Measurements from ENCODE around the gene GGTLC2.
"Not testable (repeated sequence)": the region's sequence is repeated elsewhere in the genome, so short reads cannot be mapped to it uniquely, and the experiment has no call there.

GGTLC2 gene

DNA sequence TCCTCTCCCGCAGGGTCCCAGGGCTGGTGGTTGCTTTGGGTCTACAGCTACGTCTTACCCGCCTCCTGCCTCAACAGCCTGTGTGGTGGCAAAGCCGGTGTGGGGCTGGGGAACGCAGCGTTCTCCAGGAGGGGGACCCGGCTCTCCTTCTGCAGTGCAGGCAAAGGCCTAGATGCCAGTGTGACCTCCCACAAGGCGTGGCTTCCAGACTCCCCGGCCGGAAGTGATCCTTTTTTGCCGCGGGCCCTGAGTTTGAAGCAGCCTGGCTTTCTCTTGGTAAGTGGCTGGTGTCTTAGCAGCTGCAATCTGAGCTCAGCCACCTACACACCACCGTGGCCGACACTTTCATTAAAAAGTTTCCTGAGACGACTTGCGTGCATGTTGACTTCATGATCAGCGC is 6.1 kb upstream of the GGTLC2 start:
- DNase-seq (ENCODE audit: low read depth), result not testable (repeated sequence)

DNA sequence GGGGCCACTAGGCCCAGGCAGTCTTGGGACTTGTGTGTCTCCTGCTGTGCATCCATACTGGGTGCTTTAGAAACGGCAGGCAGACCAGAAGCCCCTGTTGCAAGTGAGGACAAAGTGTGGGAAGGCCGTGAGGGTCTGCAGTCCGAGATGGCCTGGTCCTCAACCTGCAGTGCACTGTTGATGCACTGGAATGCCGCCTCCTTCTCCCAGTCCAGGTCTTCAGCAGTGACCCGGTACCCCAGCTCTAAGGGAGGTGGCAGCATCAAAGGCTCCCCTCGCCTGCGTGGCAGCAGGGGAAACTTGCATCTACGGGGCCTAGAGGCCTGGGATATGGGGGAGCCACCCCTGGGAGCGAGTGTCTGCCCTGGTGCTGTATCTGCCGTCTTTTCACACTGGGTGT is 2.2 kb upstream of the GGTLC2 start:
- DNase-seq (ENCODE audit: low read depth), result not testable (repeated sequence)

DNA sequence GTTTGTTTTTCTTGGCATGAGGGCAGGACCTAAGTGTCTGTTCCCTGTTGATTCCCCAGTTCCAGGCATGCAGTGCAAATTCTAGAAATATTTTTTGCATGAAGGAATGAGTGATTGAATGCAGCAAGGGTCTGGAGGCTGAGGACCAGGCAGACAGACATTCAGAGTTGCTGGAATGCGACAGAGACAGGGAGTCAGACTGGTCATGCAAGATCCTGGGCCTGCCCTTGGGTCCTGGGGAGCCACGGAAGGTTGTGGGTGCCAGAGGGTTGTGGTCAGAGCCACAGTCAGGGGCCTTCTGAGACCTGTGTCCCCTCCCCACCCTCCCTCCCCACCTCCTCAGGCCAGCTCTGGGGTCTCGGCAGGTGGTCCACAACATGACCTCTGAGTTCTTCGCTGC is 1.6 kb downstream of the GGTLC2 start:
- not testable (repeated sequence) for DNase-seq (ENCODE audit: low read depth)

DNA sequence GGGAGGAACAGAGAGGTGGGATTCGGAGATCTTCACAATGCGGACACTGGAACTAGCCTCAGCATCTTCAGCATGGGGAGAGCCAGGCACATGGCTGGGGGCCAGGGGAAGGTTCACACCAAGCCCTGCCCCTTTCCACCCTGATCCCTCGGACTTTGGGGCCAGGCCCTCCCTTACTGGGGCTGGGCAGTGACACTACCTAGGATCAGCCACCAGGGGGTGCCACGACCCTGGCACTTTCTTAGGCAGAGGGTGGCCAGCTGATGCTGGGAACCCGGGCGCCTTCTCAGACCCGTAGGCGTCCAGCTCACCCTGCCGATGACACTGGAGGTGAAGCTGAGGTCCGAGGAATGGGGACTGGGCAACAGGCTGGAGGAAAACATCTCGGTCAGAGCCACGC is 3.5 kb downstream of the GGTLC2 start:
- DNase-seq (ENCODE audit: low read depth), result not testable (repeated sequence)

DNA sequence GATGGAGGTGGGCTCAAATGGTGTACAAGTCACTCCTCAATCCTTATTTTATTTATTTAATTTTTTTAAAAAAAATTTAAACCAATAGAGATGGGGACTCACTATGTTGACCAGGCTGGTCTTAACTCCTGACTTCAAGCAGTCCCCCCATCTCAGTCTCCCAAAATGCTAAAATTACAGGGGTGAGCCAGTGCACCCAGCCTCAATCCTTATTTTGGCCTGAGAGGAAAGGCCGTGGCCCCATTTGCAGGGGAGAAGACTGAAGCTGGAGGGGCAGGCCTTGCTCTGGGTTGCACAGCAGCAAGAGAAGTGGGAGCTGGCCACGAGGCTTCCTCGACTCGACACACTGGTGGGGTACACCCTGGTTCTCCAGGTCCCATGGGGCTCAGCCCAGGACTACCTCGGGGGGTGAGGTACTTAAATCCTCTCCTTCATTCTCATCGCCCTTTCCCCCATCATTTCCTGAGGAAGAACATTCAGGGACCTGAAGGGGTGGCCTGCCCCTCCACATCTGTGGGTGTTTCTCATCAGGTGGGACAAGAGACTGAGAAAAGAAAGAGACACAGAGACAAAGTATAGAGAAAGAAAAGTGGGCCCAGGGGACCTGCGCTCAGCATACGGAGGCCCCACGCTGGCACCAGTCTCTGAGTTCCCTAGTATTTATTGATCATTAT is 4.6 kb downstream of the GGTLC2 start:
- not testable (repeated sequence) for DNase-seq (ENCODE audit: low read depth)

DNA sequence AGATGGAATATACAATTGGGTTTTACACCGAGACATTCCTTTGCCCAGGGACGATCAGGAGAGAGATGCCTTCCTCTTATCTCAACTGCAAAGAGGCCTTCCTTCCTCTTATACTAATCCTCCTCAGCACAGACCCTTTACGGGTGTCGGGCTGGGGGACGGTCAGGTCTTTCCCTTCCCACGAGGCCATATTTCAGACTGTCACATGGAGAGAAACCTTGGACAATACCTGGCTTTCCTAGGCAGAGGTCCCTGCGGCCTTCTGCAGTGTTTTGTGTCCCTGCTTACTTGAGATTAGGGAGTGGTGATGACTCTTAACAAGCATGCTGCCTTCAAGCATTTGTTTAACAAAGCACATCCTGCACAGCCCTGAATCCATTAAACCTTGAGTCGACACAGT is 5.3 kb downstream of the GGTLC2 start:
- not testable (repeated sequence) for DNase-seq (ENCODE audit: low read depth)

DNA sequence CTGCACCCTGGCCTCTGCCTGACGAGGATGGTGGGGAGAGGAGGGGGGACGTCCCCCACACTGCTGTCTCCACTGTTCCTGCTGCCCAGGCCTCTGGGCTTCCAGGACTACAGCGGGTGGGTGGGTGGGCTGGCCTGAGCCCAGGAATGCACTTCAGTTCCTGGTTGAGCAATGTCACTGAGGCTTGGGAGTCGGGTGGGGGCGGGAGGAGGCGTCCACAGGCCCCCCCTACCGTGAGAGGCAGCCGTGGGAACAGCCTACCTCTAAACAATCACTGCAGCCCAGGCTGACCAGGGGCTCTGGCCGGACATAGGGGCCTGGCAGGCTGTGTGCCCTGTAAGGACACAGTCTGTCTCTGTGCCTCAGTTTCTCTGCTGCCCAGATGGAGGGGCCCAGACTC is 6.0 kb downstream of the GGTLC2 start:
- DNase-seq (ENCODE audit: low read depth), result not testable (repeated sequence)

DNA sequence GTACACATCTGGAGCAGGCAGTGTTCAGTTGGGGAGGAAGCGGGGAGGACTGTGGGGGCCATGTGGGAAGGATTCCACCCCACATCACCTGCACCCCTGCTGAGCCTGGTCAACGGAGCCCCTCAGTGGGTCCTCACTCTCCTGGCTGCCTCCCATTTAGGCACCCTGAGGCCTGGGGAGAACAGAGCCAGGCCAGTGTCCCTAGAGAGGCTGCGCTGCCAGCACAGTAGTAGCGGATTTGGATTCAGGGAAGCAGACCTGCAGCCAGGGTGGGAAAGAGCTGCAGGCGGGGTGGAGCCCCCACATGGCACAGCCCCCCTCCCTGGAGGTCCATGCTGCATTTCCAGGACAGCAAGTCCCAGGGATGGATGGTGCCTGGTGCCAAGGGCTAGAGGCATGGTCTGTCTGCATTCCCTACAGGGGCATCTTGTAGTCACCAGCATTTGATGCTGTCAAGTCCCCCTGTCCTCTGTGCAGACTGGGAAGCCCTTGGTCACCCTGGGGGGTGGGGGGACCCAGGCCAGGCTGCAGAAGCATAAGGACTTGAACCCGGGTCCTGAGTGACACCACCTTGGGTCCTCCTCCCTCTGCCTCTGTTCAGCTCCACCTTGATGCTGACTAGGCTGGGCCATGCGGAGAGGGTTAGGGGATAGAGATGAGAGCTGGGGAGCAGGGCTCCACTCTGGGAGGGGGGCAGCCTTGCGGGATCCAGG is 6.5 kb downstream of the GGTLC2 start:
- not testable (repeated sequence) for DNase-seq (ENCODE audit: low read depth)

DNA sequence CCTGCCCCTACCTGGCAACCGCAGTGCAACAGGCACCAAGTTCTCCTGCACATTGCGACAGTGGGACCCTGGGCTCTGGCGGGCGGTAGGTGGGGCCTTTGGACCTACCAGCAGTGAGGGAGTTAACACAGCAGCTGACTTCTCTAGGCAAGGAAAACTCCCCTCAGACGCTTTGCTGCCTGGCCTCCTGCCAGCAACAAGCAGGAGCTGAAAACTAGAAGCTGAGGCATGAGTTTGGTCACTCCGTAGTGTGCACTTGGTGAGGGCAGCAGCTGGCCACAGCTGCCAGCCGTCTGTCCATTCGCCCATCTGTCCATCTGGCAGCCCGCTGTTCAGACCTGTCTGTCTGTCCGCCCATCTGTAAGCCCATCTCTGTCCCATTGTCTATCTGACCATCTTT is 7.2 kb downstream of the GGTLC2 start:
- DNase-seq (ENCODE audit: low read depth), result not testable (repeated sequence)

DNA sequence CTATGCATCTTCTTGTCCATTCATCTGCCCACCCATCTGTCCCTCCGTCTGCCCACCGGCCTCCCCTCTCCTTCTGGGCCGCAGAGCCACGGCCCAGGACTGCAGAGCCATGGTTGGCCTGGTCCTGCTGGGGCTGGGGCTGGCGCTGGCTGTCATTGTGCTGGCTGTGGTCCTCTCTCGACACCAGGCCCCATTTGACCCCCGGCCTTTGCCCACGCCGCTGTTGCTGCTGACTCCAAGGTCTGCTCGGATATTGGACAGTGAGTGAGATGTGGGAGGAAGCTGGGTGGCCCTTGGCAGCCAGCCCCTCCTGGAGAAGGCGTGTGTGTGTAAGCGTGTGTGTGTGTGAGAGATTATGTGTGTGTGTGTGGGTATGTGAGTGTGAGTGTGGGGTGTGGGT is 7.7 kb downstream of the GGTLC2 start:
- DNase-seq (ENCODE audit: low read depth), result not testable (repeated sequence)

DNA sequence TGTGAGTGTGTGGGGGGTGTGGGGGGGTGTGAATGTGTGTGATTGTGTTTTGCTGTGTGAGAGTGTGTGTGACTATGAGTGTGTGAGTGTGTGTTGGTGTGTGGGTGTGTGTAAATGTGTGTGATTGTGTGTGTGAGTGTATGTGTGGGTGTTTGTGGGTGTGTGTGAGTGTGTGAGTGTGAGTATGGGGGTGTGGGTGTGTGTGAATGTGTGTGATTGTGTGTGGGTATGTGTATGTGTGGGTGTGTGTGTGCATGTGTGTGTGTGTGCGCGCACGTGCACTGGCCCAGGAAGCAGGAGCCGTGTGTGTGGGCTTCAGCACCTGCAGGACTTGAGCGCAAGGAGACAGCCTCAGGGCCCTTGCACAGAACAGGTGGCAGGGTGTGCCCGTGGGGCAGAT is 8.2 kb downstream of the GGTLC2 start:
- DNase-seq (ENCODE audit: low read depth), result not testable (repeated sequence)

DNA sequence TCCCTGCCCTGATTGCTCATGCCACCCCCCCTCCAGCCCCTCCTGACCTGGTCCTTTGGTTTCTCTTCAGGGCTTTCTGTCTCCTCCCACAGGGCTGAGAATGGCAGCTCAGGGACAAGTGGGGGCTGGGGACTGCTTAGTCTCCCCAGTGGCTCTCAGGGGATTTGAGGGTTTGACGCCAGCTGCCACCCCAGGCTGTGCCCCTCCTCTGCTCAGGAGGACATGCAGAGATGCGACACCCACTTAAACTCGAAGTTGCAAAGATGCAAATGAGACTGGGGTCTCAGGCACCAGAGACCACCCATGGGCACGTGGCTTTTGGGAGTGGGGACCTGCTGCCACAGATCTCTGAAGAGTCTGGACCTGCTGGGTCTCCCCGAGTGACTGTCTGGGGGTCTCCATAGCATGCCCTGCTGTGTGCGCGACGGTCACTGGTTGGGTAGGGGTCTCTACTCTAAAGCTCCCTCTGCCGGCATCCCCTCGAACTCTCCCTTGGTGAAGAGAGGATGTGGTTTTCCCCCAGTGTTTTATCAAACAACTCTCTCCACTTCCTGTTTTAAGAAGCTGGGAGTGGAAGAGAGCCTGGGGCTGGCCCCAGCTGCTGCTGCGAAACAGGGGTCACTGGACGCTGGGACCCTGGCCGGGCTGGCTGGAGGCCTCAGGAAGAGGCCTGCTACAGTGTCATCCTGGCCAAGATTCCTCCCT is 9.4 kb downstream of the GGTLC2 start:
- not testable (repeated sequence) for DNase-seq (ENCODE audit: low read depth)

DNA sequence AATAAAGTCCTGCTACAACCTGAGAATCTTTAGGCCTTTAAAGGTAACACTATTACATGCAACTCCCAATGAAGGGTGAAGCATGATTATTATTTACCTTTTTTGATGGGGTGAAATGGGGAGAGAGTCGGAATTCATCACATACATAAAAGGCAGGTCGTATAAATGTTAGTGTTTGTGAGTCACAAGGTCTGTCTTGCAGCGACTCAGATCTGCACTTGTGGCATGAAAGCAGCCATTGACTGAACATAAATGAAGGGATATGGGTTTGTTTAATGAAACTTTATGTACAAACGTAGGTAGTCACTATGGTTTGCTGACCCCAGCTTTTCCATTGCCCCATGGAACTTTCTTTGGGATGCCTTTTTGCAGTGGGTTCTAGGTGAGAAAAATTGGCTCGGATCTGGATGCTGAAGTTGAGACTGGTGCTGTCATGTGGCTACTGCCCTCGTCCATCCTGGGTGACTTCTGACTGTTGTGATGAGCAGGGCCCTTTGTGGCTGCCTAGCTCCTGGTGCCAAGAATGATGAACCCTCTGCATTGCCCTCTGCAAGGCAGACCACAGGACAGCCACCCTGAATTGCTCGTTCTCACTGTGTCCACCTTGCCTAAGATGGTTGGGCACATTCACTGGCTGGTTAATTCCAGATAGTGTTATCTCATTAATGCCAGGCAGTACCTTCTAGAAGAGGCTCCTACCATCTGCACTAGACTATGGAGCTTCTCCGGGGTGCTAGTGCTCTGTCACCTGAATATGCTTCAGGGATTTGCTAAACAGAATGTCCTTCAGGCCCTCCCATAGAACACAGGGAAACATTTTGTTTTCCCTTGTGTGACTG is 11.3 kb downstream of the GGTLC2 start:
- no peak for DNase-seq (ENCODE audit: low read depth)

DNA sequence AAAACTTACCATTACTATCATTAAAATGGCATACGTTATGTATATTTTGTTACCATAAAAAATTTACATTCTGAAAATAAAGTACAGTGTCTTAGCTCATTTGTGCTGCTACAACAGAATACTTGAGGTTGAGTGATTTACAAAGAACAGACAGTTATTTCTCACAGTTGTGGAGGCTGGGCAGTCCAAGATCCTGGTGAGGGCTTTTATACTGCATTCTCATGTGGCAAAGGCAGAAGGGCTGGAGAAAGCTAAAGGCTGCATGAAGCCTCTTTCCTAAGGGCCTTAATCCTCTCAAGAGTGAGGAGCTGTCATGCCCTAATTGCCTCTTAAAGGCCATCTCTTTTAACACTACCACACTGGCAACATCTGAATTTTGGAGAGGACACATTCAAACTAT is 13.3 kb downstream of the GGTLC2 start:
- DNase-seq (ENCODE audit: low read depth), result no peak

DNA sequence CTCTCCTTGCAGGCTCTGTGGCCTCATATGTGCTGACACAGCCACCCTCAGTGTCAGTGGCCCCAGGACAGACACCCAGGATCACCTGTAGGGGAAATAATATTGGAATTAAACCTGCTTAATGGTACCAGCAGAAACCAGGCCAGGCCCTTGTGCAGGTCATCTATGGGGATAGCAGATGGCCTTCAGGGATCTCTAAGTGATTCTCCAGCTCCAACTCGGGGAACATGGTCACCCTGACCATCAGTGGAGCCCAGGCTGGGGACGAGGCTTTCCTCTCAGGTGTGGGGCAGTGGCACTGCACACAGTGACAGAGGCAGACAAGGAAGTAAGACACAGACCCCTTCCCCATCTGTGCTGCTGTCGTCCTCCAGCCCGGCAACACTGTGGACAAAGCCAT is 16.9 kb downstream of the GGTLC2 start:
- no peak for DNase-seq (ENCODE audit: low read depth)

DNA sequence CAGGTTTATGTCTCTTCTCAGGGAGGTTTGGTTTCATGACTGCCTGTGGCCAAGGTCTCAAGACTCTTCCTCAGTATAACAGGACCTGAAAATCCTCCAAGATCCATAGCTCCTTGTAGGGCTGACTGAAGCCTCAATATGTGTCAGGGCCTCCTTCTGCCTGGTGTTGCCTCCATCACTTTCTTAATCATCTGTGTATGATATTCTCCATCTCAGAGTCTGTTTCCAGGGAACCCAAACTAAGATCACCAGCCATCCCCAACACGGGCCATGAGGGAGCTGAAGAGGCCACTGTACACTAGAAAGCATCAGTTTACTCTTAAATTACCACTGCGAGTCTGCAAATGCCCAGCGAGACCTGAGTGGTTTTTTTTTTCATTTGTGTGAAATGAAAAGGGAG is 17.7 kb downstream of the GGTLC2 start:
- no peak for DNase-seq (ENCODE audit: low read depth)

DNA sequence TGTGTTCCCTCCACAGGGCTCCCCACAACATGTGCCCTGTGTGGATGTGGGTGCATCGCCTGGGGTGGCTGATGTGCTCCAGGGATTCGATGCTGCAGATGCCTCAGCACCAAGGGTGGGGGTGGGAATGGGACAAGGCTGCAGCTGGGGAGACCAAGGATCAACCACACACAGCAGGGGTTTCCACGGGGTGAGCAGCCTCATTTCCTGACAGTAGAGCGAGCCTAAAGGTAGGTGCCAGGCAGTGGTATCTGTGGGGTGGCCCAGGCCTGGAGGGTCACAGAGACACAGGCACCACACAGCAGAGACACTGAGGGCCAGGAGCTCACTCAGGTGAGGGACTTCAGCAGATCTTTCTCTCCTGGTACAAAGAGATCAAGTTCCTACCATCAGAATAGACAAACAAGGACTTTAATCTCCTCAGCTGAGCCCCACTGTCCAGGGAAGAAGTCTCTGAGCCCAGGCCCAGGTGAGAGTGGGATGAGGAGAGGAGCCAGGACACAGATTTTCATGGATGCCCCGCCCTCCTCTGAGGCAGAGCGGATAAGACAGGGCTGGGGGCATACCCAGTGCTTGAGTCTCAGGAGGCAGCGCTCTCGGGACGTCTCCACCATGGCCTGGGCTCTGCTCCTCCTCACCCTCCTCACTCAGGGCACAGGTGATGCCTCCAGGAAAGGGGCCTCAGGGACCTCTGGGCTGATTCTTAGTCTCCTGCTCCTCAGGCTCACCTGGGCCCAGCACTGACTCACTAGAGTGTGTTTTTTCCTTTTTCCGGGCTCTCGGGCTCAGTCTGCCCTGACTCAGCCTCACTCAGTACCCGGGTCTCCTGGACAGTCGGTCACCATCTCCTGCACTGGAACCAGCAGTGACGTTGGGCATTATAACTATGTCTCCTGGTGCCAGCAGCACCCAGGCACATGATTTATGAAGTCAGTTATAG is 19.7 kb downstream of the GGTLC2 start:
- no peak for DNase-seq (ENCODE audit: low read depth)

DNA sequence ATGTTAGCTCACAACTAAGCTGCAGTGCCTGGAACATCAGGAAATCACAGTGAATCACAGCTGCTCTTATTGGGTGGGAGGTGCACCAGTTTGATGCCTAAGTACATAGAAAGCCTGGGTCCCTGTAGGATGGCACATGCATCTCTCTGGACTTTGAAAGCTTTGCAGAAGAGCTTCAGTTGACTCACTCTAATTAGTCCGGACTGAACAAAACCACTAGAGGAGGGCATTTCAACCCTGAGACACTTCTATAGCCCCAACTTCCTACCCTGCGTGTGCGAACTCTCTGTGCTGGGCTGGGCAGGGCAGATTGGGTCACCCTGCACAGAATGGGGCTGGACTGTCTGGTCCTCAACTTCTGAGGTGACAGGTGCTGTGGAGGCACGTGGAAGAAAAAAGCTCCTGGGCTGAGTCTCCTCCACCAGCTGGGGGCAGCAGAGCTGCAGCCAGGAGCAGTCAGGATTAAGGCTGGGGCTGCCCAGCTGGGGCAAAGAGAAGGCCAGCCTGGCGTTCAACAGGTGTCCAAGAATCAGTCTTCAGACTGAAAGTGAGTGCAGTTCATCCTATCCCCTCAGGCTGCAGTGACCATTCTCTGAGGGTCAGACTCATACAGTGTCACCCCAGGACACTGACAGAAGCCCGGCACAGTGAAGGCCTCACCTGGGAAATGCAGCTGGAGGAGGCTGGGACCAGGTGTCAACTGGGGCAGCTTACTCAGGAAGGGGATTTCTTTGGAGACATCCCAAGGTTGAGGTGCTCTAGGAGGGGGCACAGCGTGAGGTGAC is 22.1 kb downstream of the GGTLC2 start:
- no peak for DNase-seq (ENCODE audit: low read depth)

DNA sequence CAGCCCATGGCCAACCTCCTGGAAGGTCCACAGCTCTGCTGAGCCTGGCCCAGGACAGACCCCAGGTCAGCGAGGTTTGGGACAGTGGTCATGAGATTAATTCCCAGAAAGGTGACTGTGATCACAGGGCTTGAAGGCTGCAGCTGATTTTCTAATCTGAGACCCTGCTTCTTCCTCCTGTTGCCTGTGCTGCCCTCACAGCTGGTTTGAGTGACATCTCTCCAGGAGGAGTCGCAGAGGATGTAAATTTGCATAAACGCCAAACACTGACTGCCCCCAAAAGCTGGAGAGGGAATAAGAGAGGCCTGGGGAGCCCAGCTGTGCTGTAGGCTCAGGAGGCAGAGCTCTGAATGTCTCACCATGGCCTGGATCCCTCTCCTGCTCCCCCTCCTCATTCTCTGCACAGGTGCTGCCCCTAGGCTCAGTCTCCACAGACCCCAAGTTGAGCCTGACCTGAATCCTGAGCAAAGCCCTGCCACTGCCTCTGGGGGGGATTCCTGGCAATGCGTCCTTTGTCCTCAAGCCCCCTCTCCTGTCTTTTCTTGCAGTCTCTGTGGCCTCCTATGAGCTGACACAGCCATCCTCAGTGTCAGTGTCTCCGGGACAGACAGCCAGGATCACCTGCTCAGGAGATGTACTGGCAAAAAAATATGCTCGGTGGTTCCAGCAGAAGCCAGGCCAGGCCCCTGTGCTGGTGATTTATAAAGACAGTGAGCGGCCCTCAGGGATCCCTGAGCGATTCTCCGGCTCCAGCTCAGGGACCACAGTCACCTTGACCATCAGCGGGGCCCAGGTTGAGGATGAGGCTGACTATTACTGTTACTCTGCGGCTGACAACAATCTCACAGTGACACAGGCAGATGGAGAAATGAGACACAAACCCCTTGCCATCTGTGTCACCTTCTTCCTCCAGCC is 23.8 kb downstream of the GGTLC2 start:
- no peak for DNase-seq (ENCODE audit: low read depth)
